HG03354 (cell line): ENCODE measurements around the gene PTPRE.

Source experiments
- ATAC-seq: cut with Tn5 transposase; IDR thresholded peaks from one replicate; pipeline ENCODE4 v1.9.1; 2021; ENCODE audit warnings: mild to moderate bottlenecking; ENCODE audit not compliant: unreplicated experiment, poor library complexity, severe bottlenecking

The PTPRE gene

GRCh38 chr10:127882391-127882790, 24.5 kb upstream of the PTPRE start:
- no peak for ATAC-seq

- no peak for ATAC-seq
These were observed 24.0 kb upstream of the PTPRE start for GRCh38 chr10:127882801-127883459.

- ATAC-seq = no peak
These were observed 23.4 kb upstream of the PTPRE start for GRCh38 chr10:127883516-127883915.

- ATAC-seq = no peak
These were observed 22.4 kb upstream of the PTPRE start for GRCh38 chr10:127884501-127884900.

- ATAC-seq = no peak
These were observed 20.4 kb upstream of the PTPRE start for GRCh38 chr10:127886371-127887051.

GRCh38 chr10:127887541-127888415, 19.1 kb upstream of the PTPRE start:
- ATAC-seq = no peak

GRCh38 chr10:127888521-127889312, 18.2 kb upstream of the PTPRE start:
- no peak for ATAC-seq

- ATAC-seq = no peak
These were observed 17.2 kb upstream of the PTPRE start for GRCh38 chr10:127889605-127890195.

- no peak for ATAC-seq
These were observed 16.7 kb upstream of the PTPRE start for GRCh38 chr10:127890216-127890615.

- ATAC-seq = no peak
These were observed 16.0 kb upstream of the PTPRE start for GRCh38 chr10:127890832-127891334.

- ATAC-seq = no peak
These were observed 14.2 kb upstream of the PTPRE start, which contains the start of gene CLRN3 for GRCh38 chr10:127892743-127893142. CLRN3 (minus strand) TSS chr10:127892941; CDS start chr10:127892784, 157 bp downstream.

- ATAC-seq = no peak
These were observed 12.8 kb upstream of the PTPRE start for GRCh38 chr10:127894146-127894545.

- ATAC-seq = no peak
These were observed 10.3 kb upstream of the PTPRE start for GRCh38 chr10:127896590-127896989.

- no peak for ATAC-seq
These were observed 9.7 kb upstream of the PTPRE start for GRCh38 chr10:127897177-127897576.

GRCh38 chr10:127899766-127900387, 7.0 kb upstream of the PTPRE start:
- no peak for ATAC-seq

GRCh38 chr10:127903789-127904188, 3.1 kb upstream of the PTPRE start:
- no peak for ATAC-seq

- no peak for ATAC-seq
These were observed 2.4 kb upstream of the PTPRE start for GRCh38 chr10:127904311-127905000.
